H54 (cell line): Measurements from ENCODE around the gene KEAP1.
A peak's percentile ranks its signal among the peaks of the same experiment; 100 is the strongest.
"Not testable (repeated sequence)": the region's sequence is repeated elsewhere in the genome, so short reads cannot be mapped to it uniquely, and the experiment has no call there.

ENCODE experiments used
- DNase-seq: peaks from one replicate; pipeline ENCODE4 v3.0.0; 2011; ENCODE audit warnings: low spot score, mixed read lengths; ENCODE audit not compliant: insufficient read length
- FAIRE-seq: peaks from 3 replicates; lab custom pipeline; 2011; peaks lifted over from hg19 to GRCh38; lab: Jason Lieb, UNC
- POLR2A ChIP-seq: IDR thresholded peaks from 2 replicates; pipeline ENCODE4 v1.6.1; 2011; ENCODE audit warnings: low read depth, mild to moderate bottlenecking, low read length

The KEAP1 gene

GRCh38 chr19:10460714-10461046 lies 42.5 kb downstream of the KEAP1 start:
- DNase-seq (no peak), FAIRE-seq (no peak)
- no peak for TF ChIP-seq POLR2A

- not testable (repeated sequence) for FAIRE-seq, DNase-seq
Observed at GRCh38 chr19:10458733-10459132, 44.4 kb downstream of the KEAP1 start.

DNA sequence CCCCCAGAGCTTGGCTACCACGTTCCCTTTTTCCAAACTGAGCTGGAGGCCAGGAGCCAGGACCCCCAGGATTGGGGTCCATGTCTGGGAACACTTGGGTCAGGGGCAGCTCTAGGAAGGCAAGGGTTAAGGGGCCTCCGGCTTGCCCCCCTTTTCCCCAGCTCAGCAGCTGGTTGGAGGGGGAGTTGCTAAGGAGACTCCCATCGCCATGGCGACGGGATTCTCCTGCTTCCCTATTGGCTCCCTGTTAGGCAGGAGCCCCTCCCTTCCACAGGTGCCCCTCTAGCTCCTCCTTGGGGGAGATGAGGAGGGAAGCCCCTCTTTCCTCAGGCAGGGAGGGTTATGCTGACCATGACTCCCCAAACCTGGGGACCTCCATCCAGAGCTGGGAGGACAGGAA lies 48.9 kb downstream of the KEAP1 start:
- FAIRE-seq: no peak
- DNase-seq: no peak

GRCh38 chr19:10453852-10454251 lies 49.3 kb downstream of the KEAP1 start:
- no peak for FAIRE-seq
- TF ChIP-seq POLR2A: no peak

More for the DNA sequence above, 48.9 kb downstream of the KEAP1 start:
- TF ChIP-seq POLR2A: no peak

DNA sequence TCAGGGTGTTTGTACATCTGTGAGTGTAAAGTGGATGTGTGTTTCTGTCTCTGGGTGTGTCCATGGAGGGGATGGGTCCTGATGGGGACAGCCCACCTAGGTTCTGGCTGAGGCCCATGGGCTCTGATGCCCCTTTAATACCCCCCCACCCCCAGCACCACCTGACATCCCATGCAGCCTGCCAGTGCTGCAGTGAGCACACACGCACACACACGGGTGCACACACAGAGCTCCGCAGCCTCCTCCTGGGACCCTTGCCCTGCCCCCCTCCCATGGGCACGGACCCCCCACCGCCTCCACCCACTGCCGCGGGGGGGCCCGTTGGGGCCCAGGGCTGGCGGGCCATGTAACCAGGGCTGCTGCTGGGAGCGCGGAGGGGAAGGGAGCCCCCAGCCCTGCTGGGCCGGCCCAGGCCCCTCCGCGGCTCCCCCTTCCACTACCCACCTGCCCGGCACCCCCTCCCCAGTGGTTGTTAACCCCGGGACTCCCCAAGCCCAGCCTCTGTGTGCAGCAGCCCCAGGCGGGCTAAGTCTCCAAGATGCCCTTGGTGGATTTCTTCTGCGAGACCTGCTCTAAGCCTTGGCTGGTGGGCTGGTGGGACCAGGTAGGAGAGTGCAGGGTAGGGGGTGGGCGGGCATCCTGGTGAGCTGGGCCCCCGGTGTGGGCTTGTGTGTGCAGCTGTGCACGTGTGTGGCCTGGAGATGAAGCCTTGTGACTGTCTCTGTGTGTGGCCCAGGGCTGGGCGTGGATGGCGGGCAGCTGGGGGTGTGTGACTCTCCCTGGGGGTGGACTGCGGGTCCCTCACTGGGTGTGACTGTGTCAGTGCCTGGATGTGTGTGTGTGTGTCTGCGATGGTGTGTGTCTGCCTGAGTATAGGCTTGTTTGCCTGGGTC lies 50.2 kb downstream of the KEAP1 start:
- DNase-seq (no peak), FAIRE-seq (no peak)
- TF ChIP-seq POLR2A: no peak

More at GRCh38 chr19:10453852-10454251, 49.3 kb downstream of the KEAP1 start:
- no peak for DNase-seq

DNA sequence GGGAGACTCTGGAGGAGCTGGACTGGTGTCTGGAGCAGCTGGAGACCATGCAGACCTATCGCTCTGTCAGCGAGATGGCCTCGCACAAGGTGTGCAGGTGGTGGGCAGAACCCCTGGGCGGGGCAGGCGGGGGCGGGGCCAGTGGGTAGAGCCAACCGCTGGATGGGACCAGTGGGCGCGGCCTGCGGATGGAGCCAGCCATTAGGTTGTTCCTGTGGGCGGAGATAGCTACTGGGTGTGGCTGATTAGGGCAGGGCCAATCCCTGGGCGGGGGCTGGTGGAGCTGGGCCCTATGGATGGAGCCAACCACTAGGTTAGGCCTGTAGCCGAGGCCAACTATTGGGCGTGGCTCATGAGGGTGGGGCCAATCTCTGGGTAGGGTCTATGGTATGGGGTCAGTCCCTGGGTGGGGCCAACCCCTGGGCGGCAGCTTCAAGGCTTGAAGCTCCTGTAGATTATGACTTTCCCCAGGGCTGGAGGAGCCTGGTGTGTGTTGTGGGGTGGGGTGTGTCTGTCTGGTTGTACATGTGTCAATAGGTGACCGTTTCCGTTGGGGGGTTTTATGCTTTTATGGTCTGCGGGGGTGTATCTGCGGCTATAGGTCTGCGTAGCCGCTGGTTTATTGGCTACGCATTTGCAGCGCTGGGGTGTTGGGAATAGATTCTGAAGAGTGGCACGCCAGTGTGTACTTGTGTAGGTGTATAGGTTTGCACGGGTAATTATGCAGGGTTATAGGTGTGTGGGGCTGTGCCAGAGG lies 52.1 kb downstream of the KEAP1 start:
- FAIRE-seq (no peak), DNase-seq (peak; percentile 68)
- TF ChIP-seq POLR2A: no peak

- DNase-seq (no peak), FAIRE-seq (no peak)
- TF ChIP-seq POLR2A: no peak
Observed at GRCh38 chr19:10450191-10450852, 52.8 kb downstream of the KEAP1 start.

DNA sequence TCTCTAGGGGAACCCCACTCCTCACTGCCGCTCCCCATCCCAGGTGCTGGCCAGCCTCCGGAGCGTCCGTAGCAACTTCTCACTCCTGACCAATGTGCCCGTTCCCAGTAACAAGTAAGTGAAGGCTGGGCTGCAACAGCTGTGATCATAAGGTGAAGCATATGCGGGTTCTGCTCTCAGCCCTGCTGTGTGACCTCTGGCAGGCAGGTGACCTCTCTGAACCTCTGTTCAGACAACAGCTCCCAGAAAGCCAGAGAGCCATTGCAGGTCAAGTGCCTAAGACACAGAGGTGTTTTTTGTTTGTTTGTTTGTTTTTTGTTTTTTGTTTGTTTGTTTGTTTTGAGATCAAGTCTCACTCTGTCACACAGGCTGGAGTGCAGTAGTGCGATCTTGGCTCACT lies 54.1 kb downstream of the KEAP1 start:
- no peak for FAIRE-seq

GRCh38 chr19:10442698-10443097 lies 60.5 kb downstream of the KEAP1 start:
- TF ChIP-seq POLR2A: no peak
- no peak for DNase-seq
- FAIRE-seq: no peak

More for the DNA sequence above, 54.1 kb downstream of the KEAP1 start:
- TF ChIP-seq POLR2A: no peak
- DNase-seq: no peak

DNA sequence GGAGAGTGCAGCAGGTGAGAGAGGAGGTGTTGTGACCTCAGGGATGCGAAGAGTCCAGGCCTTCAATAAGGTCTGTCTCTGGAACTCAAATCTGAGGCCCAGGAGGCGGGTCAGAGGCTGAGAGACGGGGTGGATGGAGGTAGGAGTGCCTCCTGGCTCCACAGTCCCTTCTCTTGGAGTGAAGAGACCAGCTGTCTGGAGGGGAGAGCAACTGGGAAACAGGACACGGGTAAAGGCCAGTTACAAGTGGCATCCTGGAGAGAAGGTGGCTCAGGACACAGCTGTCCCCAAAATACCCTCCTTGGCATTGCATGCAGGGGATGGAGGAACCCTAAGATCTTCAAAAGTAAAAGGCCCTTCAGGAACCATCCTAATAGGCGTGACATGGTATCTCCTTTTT lies 63.6 kb downstream of the KEAP1 start:
- FAIRE-seq (no peak), DNase-seq (no peak)
- TF ChIP-seq POLR2A: no peak
